Activated B cell treated with CpG ODN at 0.5 μM for 24 hours (primary cell): ENCODE results near the gene ADRA1B. TPM values are rescaled to one million over a fixed set of nuclear protein-coding genes. Genes with fewer than 3 reads are reported as not detected.

Experiments
- ATAC-seq: fragments of 200-7000 bp; cut with Tn5 transposase; one replicate; pipeline ENCODE4 v1.10.0; 2021; ENCODE audit warnings: low read depth, mild to moderate bottlenecking, moderate library complexity
- CTCF ChIA-PET: fragments of 350-600 bp; sonication (Branson Sonifier 250); formaldehyde crosslinking; loops from one replicate; lab custom pipeline; 2021; ENCODE audit warnings: antibody characterized with exemption; lab: Charles Lee
- POLR2A ChIA-PET: fragments of 350-600 bp; sonication (Branson Sonifier 250); formaldehyde crosslinking; loops from one replicate; lab custom pipeline; 2021; ENCODE audit warnings: antibody characterized with exemption; lab: Charles Lee
- DNase-seq: peaks from one replicate; pipeline ENCODE4 v3.0.0; 2022
- H3K27ac Mint-ChIP-seq: one replicate; pipeline ENCODE4 v1.8.0; 2020; ENCODE audit warnings: mixed read lengths
- H3K27me3 Mint-ChIP-seq: one replicate; pipeline ENCODE4 v1.8.0; 2021; ENCODE audit warnings: mixed read lengths
- H3K36me3 Mint-ChIP-seq: one replicate; pipeline ENCODE4 v1.8.0; 2021; ENCODE audit warnings: low read depth, mixed read lengths
- H3K4me1 Mint-ChIP-seq: one replicate; pipeline ENCODE4 v1.8.0; 2021; ENCODE audit warnings: mixed read lengths
- H3K4me3 Mint-ChIP-seq: one replicate; pipeline ENCODE4 v1.8.0; 2020; ENCODE audit warnings: mild to moderate bottlenecking, mixed read lengths
- H3K9me3 Mint-ChIP-seq: one replicate; pipeline ENCODE4 v1.8.0; 2020; ENCODE audit warnings: mixed read lengths
- CTCF ChIP-seq: fragments of 200-600 bp; IDR thresholded peaks from one replicate; pipeline ENCODE4 v1.8.0; 2022; ENCODE audit warnings: antibody characterized with exemption, mild to moderate bottlenecking
- intact Hi-C: fragments of 100-400 bp; cut with micrococcal nuclease; formaldehyde crosslinking; loops from one replicate; pipeline ENCODE4 v1.15.1; 2024
- total RNA-seq: library from RNA; stranded (reverse); gene quantifications from 2 replicates; pipeline ENCODE4 v1.2.3, GENCODE V29; 2022

Gene ADRA1B
- total RNA-seq, 1 donor from 2014 or later: 0.53 TPM

GRCh38 chr5:159913048-159913447 is 3.2 kb upstream of the ADRA1B start:
- H3K4me3 Mint-ChIP-seq: no peak overlapping the region
- H3K4me1 Mint-ChIP-seq: peaks cover 14% of the 10 kb centered on the region
- DNase-seq (no peak), ATAC-seq (no peak)
- TF ChIP-seq CTCF: no peak
- intact Hi-C loops: no loop called here
- no peaks in the 10 kb centered on the region for H3K36me3 Mint-ChIP-seq
- H3K27ac Mint-ChIP-seq: no peak overlapping the region
- no peaks in the 10 kb centered on the region for H3K9me3 Mint-ChIP-seq
- H3K27me3 Mint-ChIP-seq: peaks cover 25% of the 10 kb centered on the region
- POLR2A ChIA-PET: no interaction called here
- CTCF ChIA-PET: interaction anchor here (1.0 kb wide), 1 partner anchor 74 kb away, joined by 3 read pairs; no protein-coding TSS in a partner anchor

DNA sequence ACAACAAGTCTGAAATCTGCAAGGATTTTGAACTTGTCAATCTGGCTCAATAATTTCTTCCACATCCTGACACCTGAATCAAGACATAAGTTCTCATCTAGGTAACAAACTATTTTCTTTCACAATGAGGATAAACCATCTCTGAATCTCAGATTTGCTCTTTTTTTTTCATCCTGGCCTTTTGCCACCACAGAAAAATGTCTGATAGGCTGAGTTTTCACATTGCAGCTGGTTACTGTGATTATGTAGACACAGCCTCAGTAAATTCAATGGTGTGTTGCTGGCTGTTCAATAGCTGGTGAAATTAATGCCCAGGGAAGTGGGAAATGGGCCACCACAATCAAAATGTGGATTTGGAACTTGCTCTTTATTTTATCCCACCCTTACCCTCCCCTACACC is 2.8 kb upstream of the ADRA1B start:
- no peak overlapping the region for H3K4me3 Mint-ChIP-seq
- POLR2A ChIA-PET: no interaction called here
- H3K4me1 Mint-ChIP-seq: peaks cover 14% of the 10 kb centered on the region
- DNase-seq (no peak), ATAC-seq (no peak)
- intact Hi-C loops: no loop called here
- CTCF ChIA-PET: interaction anchor here (1.0 to 3.7 kb wide), 3 partner anchors 74 to 757 kb away, joined by 3 to 16 read pairs (median 13); no protein-coding TSS in a partner anchor
- peaks cover 26% of the 10 kb centered on the region for H3K27me3 Mint-ChIP-seq
- no peak overlapping the region for H3K27ac Mint-ChIP-seq
- H3K9me3 Mint-ChIP-seq: no peaks in the 10 kb centered on the region
- H3K36me3 Mint-ChIP-seq: no peaks in the 10 kb centered on the region
- no peak for TF ChIP-seq CTCF

- Mint-ChIP-seq H3K27ac (no peak overlapping the region), H3K4me3 (peak overlapping the region; percentile 47), H3K27me3 (peaks cover 31% of the 10 kb centered on the region), H3K36me3 (no peaks in the 10 kb centered on the region), H3K9me3 (no peaks in the 10 kb centered on the region), H3K4me1 (peaks cover 14% of the 10 kb centered on the region)
- TF ChIP-seq CTCF: no peak
- no peak for ATAC-seq
- DNase-seq: no peak
- CTCF ChIA-PET: interaction anchor here (0.6 to 3.7 kb wide), 11 partner anchors 8 to 760 kb away, joined by 3 to 26 read pairs (median 4); no protein-coding TSS in a partner anchor
- intact Hi-C loops: loop anchor here (1.0 kb wide), 6 partner anchors 70 to 760 kb away; no protein-coding TSS in a partner anchor
- POLR2A ChIA-PET: no interaction called here
Measured at GRCh38 chr5:159916841-159917761, 819 bp downstream of the ADRA1B start.

DNA sequence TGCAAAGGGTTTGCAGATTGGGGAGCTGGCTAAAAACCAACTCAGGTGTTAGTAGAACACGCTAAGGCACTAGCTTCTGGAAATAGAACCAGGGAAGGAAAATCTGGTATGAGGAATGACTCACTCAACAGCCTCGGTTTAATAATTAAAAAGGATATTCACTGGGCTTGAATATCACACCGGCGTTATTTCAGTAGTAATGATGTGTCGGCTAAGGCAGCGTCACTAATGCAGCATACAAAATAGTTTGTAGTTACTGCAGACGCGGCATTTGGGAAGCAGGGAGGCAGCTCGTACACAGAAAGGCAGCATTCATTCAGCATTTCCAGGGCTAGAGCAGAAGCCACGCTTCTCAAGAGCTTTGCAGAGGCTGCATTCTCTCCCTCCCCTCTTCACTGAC is 1.7 kb downstream of the ADRA1B start:
- ChIA-PET CTCF (interaction anchor here (1.0 to 2.6 kb wide), 2 partner anchors 632 to 761 kb away, joined by 3 to 26 read pairs; no protein-coding TSS in a partner anchor), POLR2A (interaction anchor here (0.6 kb wide), 1 partner anchor 40 kb away, joined by 3 read pairs; no protein-coding TSS in a partner anchor)
- Mint-ChIP-seq H3K9me3 (no peaks in the 10 kb centered on the region), H3K4me1 (peaks cover 14% of the 10 kb centered on the region), H3K27me3 (peaks cover 31% of the 10 kb centered on the region), H3K4me3 (peak overlapping the region; percentile 12), H3K36me3 (no peaks in the 10 kb centered on the region), H3K27ac (no peak overlapping the region)
- no peak for TF ChIP-seq CTCF
- intact Hi-C loops: no loop called here
- ATAC-seq (no peak), DNase-seq (no peak)

GRCh38 chr5:159921721-159922120 is 5.4 kb downstream of the ADRA1B start:
- ChIA-PET CTCF (no interaction called here), POLR2A (interaction anchor here (0.6 kb wide), 1 partner anchor 78 kb away, joined by 5 read pairs; no protein-coding TSS in a partner anchor)
- H3K4me1 Mint-ChIP-seq: peaks cover 6% of the 10 kb centered on the region
- no peaks in the 10 kb centered on the region for H3K36me3 Mint-ChIP-seq
- H3K4me3 Mint-ChIP-seq: no peak overlapping the region
- no peaks in the 10 kb centered on the region for H3K9me3 Mint-ChIP-seq
- no peak for DNase-seq
- ATAC-seq: no peak
- no peak for TF ChIP-seq CTCF
- no peak overlapping the region for H3K27ac Mint-ChIP-seq
- peaks cover 34% of the 10 kb centered on the region for H3K27me3 Mint-ChIP-seq
- intact Hi-C loops: no loop called here
